GM12864 (cell line): ENCODE measurements around the gene SLIT2.

ENCODE experiments used
- DNase-seq: peaks from one replicate; pipeline ENCODE4 v3.0.0-alpha.2; 2011; ENCODE audit warnings: low read depth
- H3K4me3 ChIP-seq: 2 replicates; pipeline ENCODE4 v1.5.1; 2011; ENCODE audit warnings: mild to moderate bottlenecking, low read depth, low read length, control low read depth
- TF ChIP-seq, protein P1 (sequence below): IDR thresholded peaks from 2 replicates; pipeline ENCODE4 v1.5.1; 2011; ENCODE audit warnings: low read depth, mild to moderate bottlenecking, moderate library complexity, low read length, control low read depth, inconsistent platforms; ENCODE audit errors: missing control alignments

The SLIT2 gene

DNA sequence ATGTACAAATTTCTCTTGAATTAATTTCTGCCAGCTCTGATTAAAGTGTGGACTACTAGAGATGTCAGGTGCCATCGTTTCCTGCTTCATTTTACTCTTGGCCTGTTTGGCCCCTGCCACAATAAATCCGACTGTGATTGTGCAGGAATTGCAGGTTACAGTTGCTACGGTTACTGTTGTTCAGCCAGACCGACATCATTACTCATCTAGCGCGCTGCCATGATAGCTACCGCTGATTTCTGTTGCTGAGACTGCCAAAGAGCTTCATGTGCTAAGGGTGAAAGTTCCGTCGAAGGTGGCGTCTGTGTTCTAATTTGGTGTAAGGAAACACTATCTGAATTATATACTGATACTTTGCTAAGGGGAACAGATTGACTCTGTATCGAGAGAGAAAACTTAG, 22.1 kb downstream of the SLIT2 start:
- no peak overlapping the region for H3K4me3 ChIP-seq
- TF ChIP-seq, protein P1, sequence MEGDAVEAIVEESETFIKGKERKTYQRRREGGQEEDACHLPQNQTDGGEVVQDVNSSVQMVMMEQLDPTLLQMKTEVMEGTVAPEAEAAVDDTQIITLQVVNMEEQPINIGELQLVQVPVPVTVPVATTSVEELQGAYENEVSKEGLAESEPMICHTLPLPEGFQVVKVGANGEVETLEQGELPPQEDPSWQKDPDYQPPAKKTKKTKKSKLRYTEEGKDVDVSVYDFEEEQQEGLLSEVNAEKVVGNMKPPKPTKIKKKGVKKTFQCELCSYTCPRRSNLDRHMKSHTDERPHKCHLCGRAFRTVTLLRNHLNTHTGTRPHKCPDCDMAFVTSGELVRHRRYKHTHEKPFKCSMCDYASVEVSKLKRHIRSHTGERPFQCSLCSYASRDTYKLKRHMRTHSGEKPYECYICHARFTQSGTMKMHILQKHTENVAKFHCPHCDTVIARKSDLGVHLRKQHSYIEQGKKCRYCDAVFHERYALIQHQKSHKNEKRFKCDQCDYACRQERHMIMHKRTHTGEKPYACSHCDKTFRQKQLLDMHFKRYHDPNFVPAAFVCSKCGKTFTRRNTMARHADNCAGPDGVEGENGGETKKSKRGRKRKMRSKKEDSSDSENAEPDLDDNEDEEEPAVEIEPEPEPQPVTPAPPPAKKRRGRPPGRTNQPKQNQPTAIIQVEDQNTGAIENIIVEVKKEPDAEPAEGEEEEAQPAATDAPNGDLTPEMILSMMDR: no peak
- DNase-seq: no peak

DNA sequence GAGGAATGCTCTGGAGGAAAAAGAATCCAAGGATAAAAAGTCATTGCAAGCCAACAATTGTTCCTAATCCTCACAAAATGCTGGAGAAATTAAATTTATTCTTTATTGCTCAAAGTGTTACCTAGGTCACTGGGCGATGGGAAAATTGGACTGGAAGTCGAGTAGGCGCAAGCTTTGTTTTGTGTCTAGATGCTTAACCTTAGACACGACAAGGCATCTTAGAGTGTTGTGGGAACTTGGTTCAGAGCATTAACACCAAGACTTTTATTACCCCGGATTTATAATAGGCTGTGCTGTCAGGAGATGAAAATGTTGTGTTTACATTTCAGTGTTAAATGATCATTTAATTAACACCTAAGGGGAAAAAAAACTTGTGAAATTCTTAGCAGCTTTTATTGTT, 25.1 kb downstream of the SLIT2 start:
- H3K4me3 ChIP-seq: no peak overlapping the region
- TF ChIP-seq, protein P1: no peak
- no peak for DNase-seq

DNA sequence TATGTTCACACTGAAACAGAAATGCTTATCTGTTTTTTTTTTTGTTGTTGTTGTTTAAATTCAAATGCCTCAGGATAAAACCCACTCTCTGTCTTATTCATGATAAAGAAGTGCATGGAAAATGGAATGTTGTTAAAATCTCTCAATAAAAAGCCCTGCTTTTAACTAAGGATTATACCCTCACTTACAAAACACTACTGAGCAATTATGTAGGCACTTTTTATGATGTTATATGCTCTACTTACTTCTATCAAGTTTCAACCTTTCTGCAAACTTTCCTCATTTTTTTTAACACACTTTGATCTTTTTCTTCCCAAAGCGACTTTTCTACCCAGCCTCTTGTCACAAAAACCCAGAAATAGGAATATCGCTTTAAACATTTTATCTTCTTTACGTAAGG, 26.5 kb downstream of the SLIT2 start:
- TF ChIP-seq, protein P1: no peak
- DNase-seq: no peak
- H3K4me3 ChIP-seq: no peak overlapping the region

DNA sequence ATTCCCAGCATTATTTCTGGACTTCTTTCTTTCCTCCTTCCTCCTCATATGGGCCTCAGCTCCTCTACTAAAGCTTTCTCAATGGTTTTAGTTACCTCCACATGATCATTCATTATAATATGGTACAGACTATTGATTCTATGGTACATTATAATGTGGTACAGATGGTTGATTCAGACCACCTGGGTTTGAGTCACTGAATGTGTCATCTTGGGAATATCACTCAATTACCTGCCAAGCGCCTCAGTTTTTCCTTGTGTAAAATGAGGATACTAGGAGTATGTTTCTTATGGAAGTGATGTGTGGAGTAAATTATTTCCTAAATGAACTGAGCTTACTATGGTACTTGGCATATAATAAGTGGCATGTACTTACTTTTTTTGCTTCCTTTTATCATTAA, 27.7 kb downstream of the SLIT2 start:
- TF ChIP-seq, protein P1: no peak
- no peak overlapping the region for H3K4me3 ChIP-seq
- DNase-seq: no peak

DNA sequence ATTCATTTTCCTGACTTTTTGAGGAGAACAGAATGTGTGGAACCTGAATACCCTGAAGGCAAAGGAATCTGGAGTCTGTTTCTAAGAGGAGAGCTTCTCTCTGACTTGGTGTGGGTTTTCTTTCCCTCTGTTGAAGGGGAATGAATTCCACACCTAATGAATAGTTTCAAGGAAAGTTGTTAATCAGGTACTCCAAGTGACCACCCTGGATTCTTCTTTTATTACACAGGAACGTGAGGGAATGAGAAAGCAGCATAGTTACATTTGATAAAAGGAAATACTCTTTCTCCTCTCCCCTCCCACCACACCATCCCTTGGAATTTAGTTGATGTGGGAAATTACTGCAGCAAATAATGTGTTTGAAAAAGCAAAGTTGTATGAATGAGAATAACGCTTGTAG, 29.7 kb downstream of the SLIT2 start:
- H3K4me3 ChIP-seq: no peak overlapping the region
- TF ChIP-seq, protein P1: no peak
- DNase-seq: no peak

DNA sequence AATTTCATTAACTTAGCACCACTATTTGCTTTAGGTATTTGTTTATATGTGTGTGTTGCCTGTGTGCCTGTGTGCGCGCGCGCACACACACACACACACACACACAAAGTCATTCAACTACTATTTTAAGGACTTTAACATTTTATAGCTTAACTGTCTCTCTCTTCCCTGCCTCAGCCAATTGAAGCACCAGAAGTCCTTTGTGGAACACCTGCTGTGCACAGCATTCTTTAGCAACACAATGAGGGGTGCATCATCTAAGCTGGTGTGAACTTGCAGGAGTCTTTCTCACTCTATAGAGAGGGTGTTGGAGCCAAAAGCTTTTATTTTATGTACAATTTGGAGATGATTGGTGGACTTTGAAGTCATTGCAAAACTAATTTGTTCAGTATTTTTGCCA, 31.3 kb downstream of the SLIT2 start:
- no peak overlapping the region for H3K4me3 ChIP-seq
- DNase-seq: no peak
- TF ChIP-seq, protein P1: no peak

DNA sequence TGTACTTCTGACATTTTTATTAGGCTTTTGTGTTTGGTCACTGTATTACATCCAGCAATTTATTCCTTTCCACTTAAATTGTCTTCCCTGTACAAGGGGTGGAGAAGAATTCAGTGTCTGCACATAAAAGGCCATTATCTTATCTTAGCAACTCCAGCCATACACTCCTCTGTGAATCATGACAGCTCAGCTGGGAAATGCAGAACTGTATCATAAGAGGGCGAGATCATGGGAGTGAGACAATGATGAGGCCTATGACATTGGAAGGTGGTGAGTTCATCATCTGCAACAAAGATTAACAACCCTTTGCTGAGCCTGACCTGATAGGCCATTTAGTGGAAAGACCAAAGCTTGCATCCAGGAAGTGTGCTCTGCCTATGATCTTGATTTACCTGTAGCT, 33.3 kb downstream of the SLIT2 start:
- H3K4me3 ChIP-seq: no peak overlapping the region
- TF ChIP-seq, protein P1: no peak
- DNase-seq: no peak
